ENCODE results near the gene DLD.
"Not testable (repeated sequence)": the region's sequence is repeated elsewhere in the genome, so short reads cannot be mapped to it uniquely, and the experiment has no call there.

The DLD gene

GRCh38 chr7:107890962-107891635 is at the start of gene DLD:
Gene DLD (plus strand): TSS chr7:107891183. CDS start chr7:107891251, 68 bp downstream.
- peak; percentile 99 for ATAC-seq
- peak; percentile 94 for DNase-seq

- DNase-seq (no peak), ATAC-seq (no peak)
These were observed 48.8 kb upstream of the DLD start for GRCh38 chr7:107842213-107842612.

GRCh38 chr7:107843184-107843583 is 47.8 kb upstream of the DLD start:
- ATAC-seq (no peak), DNase-seq (no peak)

GRCh38 chr7:107846324-107846723 is 44.7 kb upstream of the DLD start:
- DNase-seq (no peak), ATAC-seq (no peak)

- DNase-seq (no peak), ATAC-seq (no peak)
These were observed 43.7 kb upstream of the DLD start for GRCh38 chr7:107847168-107847835.

- ATAC-seq, DNase-seq: not testable (repeated sequence)
These were observed 43.2 kb upstream of the DLD start for GRCh38 chr7:107847836-107848175.

- not testable (repeated sequence) for ATAC-seq, DNase-seq
These were observed 42.8 kb upstream of the DLD start for GRCh38 chr7:107848211-107848610.

GRCh38 chr7:107850216-107850615 is 40.8 kb upstream of the DLD start:
- ATAC-seq (no peak), DNase-seq (no peak)

- no peak for ATAC-seq
- DNase-seq, result no peak
These were observed 40.3 kb upstream of the DLD start for GRCh38 chr7:107850643-107851042.

GRCh38 chr7:107854454-107854853 is 36.5 kb upstream of the DLD start:
- ATAC-seq (no peak), DNase-seq (no peak)

- DNase-seq (no peak), ATAC-seq (no peak)
These were observed 36.0 kb upstream of the DLD start for GRCh38 chr7:107854989-107855388.

GRCh38 chr7:107856806-107857540 is 34.0 kb upstream of the DLD start:
- peak; percentile 67 for ATAC-seq
- no peak for DNase-seq

- peak; percentile 66 for ATAC-seq
- no peak for DNase-seq
These were observed 33.5 kb upstream of the DLD start for GRCh38 chr7:107857541-107857912.

- DNase-seq (no peak), ATAC-seq (no peak)
These were observed 32.7 kb upstream of the DLD start for GRCh38 chr7:107858280-107858679.

GRCh38 chr7:107860279-107860961 is 30.6 kb upstream of the DLD start:
- DNase-seq, result no peak
- ATAC-seq, result no peak

- no peak for DNase-seq
These were observed 29.9 kb upstream of the DLD start for GRCh38 chr7:107860981-107861652.

GRCh38 chr7:107865956-107866775 is 24.8 kb upstream of the DLD start:
- DNase-seq (peak; percentile 43), ATAC-seq (peak; percentile 88)

More at GRCh38 chr7:107860981-107861652, 29.9 kb upstream of the DLD start:
- no peak for ATAC-seq

- DNase-seq, result no peak
- no peak for ATAC-seq
These were observed 23.0 kb upstream of the DLD start for GRCh38 chr7:107867858-107868466.

GRCh38 chr7:107870427-107871000 is 20.5 kb upstream of the DLD start:
- no peak for ATAC-seq

GRCh38 chr7:107874111-107874510 is 16.9 kb upstream of the DLD start:
- DNase-seq, result no peak
- no peak for ATAC-seq

More at GRCh38 chr7:107870427-107871000, 20.5 kb upstream of the DLD start:
- DNase-seq, result no peak
